ENCODE results near the gene PARP14. TPM values are rescaled to one million over a fixed set of nuclear protein-coding genes. Genes with fewer than 3 reads are reported as not detected.

The PARP14 gene, protein sequence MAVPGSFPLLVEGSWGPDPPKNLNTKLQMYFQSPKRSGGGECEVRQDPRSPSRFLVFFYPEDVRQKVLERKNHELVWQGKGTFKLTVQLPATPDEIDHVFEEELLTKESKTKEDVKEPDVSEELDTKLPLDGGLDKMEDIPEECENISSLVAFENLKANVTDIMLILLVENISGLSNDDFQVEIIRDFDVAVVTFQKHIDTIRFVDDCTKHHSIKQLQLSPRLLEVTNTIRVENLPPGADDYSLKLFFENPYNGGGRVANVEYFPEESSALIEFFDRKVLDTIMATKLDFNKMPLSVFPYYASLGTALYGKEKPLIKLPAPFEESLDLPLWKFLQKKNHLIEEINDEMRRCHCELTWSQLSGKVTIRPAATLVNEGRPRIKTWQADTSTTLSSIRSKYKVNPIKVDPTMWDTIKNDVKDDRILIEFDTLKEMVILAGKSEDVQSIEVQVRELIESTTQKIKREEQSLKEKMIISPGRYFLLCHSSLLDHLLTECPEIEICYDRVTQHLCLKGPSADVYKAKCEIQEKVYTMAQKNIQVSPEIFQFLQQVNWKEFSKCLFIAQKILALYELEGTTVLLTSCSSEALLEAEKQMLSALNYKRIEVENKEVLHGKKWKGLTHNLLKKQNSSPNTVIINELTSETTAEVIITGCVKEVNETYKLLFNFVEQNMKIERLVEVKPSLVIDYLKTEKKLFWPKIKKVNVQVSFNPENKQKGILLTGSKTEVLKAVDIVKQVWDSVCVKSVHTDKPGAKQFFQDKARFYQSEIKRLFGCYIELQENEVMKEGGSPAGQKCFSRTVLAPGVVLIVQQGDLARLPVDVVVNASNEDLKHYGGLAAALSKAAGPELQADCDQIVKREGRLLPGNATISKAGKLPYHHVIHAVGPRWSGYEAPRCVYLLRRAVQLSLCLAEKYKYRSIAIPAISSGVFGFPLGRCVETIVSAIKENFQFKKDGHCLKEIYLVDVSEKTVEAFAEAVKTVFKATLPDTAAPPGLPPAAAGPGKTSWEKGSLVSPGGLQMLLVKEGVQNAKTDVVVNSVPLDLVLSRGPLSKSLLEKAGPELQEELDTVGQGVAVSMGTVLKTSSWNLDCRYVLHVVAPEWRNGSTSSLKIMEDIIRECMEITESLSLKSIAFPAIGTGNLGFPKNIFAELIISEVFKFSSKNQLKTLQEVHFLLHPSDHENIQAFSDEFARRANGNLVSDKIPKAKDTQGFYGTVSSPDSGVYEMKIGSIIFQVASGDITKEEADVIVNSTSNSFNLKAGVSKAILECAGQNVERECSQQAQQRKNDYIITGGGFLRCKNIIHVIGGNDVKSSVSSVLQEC (N-terminal part only)
- total RNA-seq = 10 to 100 TPM; 77.6 to 92.6 (median 89.9) TPM
- total RNA-seq (2013) = 140 TPM

DNA sequence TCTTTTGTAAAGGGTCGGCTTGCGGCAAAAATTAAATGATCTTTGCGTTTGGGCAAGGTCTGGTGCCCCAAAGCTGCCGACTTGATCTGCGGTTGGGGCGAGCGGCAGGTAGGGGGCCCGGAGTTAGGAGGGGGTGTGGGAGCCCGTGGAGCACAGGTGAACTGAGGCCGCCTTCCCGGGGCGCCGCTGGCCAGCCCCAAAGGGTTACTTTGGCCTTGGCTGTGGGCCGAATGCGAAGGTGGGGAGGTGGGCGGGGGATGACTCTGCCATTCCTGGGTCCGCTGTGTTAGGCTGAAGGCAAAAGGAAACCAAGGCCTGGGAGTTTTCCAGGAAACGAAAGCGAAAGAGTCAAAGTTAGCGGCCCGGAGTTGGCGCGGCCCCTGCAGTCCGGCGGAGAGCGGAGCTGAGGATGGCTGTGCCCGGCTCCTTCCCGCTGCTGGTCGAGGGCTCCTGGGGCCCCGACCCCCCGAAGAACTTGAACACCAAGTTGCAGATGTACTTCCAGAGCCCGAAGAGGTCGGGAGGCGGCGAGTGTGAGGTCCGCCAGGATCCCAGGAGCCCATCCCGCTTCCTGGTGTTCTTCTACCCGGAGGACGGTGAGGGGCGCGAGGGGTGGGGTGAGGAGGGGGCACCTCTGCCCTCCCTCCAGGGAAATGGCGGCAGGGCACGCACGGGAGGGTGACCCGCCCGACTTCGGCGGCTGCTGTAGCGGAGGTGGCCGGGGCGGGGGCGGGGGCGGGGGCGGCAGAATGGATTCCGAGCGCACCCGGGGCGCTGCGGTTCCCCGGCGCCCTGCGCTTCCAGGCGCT is at the start of gene PARP14:
TSS of gene PARP14 (plus strand) at position 365 of the 809 bp plus-strand sequence. CDS start at position 410, 45 bp downstream.
- ATAC-seq (peak; percentile 79 to 84 (median 80)), DNase-seq (peak; percentile 68 to 86)
- H3K9me3 Mint-ChIP-seq = no peaks in the 10 kb centered on the region
- H3K27me3 Mint-ChIP-seq (ENCODE audit: low read depth in 2 of 2) = no peaks in the 10 kb centered on the region
- H3K27ac Mint-ChIP-seq = peak within 1 kb of the TSS; percentile 84 to 99
- H3K4me3 Mint-ChIP-seq = peak within 1 kb of the TSS; percentile 90
- H3K4me3 ChIP-seq (ENCODE audit: low read length) = peak within 1 kb of the TSS; percentile 98
- H3K4me1 Mint-ChIP-seq = peaks cover 55 to 62% of the 10 kb centered on the region in 2 donors
- H3K4me1 ChIP-seq (ENCODE audit: control insufficient read depth, insufficient read depth, low read length) = peaks cover 40% of the 10 kb centered on the region
- TF ChIP-seq, protein P1, sequence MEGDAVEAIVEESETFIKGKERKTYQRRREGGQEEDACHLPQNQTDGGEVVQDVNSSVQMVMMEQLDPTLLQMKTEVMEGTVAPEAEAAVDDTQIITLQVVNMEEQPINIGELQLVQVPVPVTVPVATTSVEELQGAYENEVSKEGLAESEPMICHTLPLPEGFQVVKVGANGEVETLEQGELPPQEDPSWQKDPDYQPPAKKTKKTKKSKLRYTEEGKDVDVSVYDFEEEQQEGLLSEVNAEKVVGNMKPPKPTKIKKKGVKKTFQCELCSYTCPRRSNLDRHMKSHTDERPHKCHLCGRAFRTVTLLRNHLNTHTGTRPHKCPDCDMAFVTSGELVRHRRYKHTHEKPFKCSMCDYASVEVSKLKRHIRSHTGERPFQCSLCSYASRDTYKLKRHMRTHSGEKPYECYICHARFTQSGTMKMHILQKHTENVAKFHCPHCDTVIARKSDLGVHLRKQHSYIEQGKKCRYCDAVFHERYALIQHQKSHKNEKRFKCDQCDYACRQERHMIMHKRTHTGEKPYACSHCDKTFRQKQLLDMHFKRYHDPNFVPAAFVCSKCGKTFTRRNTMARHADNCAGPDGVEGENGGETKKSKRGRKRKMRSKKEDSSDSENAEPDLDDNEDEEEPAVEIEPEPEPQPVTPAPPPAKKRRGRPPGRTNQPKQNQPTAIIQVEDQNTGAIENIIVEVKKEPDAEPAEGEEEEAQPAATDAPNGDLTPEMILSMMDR (IDR thresholded peaks at IDR 0.05) = peak; percentile 3
- under 1% methylated on average over 63 of the region's 63 CpGs for WGBS (ENCODE audit: insufficient coverage)
- H3K27me3 ChIP-seq (ENCODE audit: control insufficient read depth, insufficient read depth, low read length) = no peaks in the 10 kb centered on the region
- peaks cover 8% of the 10 kb centered on the region for H3K36me3 ChIP-seq (ENCODE audit: control insufficient read depth, insufficient read depth, low read length)
- H3K36me3 Mint-ChIP-seq = peaks cover 8% of the 10 kb centered on the region
- H3K9me3 ChIP-seq (ENCODE audit: control insufficient read depth, insufficient read depth, low read length) = no peaks in the 10 kb centered on the region
- intact Hi-C loops (cut with micrococcal nuclease) = loop anchor here (1.0 to 5.0 kb wide), 3 partner anchors 264 to 522 kb away; partner anchors contain the start of genes FAM162A, SEC22A and WDR5B
- H3K27ac ChIP-seq (ENCODE audit: low read length) = peak within 1 kb of the TSS; percentile 96

DNA sequence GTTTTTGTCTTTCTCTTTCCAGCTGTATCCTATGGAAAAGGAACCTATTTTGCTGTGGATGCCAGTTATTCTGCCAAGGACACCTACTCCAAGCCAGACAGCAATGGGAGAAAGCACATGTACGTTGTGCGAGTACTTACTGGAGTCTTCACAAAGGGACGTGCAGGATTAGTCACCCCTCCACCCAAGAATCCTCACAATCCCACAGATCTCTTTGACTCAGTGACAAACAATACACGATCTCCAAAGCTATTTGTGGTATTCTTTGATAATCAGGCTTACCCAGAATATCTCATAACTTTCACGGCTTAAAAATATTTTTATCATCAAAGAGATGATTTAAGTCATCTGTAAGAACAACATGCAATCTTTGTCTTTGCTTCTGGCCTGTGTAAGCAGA is 44.9 kb upstream of the PARP14 start:
- Mint-ChIP-seq H3K4me3 (no peak overlapping the region), H3K36me3 (no peaks in the 10 kb centered on the region), H3K27ac (no peak overlapping the region), H3K4me1 (peaks cover 0 to 1% of the 10 kb centered on the region in 2 donors), H3K27me3 (ENCODE audit: low read depth in 2 of 2) (no peaks in the 10 kb centered on the region), H3K9me3 (no peaks in the 10 kb centered on the region)
- Histone ChIP-seq H3K4me1 (ENCODE audit: control insufficient read depth, insufficient read depth, low read length) (no peaks in the 10 kb centered on the region), H3K27ac (ENCODE audit: low read length) (no peak overlapping the region), H3K9me3 (ENCODE audit: control insufficient read depth, insufficient read depth, low read length) (no peaks in the 10 kb centered on the region), H3K4me3 (ENCODE audit: low read length) (no peak overlapping the region), H3K27me3 (ENCODE audit: control insufficient read depth, insufficient read depth, low read length) (no peaks in the 10 kb centered on the region), H3K36me3 (ENCODE audit: control insufficient read depth, insufficient read depth, low read length) (peaks cover 32% of the 10 kb centered on the region)
- intact Hi-C loops (cut with micrococcal nuclease) = no loop called here
- TF ChIP-seq, protein P1 (IDR thresholded peaks at IDR 0.05) = no peak
- 97% methylated on average over 5 of the region's 5 CpGs for WGBS (ENCODE audit: insufficient coverage)
- DNase-seq = no peak
- ATAC-seq = no peak

DNA sequence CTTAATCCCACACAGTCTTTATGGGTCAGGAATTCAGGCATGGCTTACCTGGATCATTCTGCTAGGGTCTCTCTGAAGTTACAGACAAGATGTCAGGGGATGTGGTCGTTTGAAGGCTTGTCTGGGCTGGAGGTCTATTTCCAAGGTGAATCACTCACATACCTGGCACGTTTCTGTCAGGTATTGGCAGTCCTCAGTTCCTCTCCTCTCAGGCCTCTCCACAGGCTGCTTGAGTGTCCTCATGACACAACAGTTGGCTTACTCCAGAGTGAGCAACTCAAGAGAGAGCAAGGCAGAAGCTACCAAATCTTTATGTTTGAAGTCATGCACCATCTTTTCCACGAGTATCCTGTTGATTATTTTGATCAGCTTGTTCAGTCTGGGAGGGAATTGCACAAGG is 43.9 kb upstream of the PARP14 start:
- no peak overlapping the region for H3K27ac Mint-ChIP-seq
- H3K4me3 Mint-ChIP-seq = no peak overlapping the region
- ATAC-seq = no peak
- no peaks in the 10 kb centered on the region for H3K9me3 Mint-ChIP-seq
- Histone ChIP-seq H3K9me3 (ENCODE audit: control insufficient read depth, insufficient read depth, low read length) (no peaks in the 10 kb centered on the region), H3K4me1 (ENCODE audit: control insufficient read depth, insufficient read depth, low read length) (no peaks in the 10 kb centered on the region), H3K36me3 (ENCODE audit: control insufficient read depth, insufficient read depth, low read length) (peaks cover 32% of the 10 kb centered on the region), H3K27ac (ENCODE audit: low read length) (no peak overlapping the region), H3K4me3 (ENCODE audit: low read length) (no peak overlapping the region), H3K27me3 (ENCODE audit: control insufficient read depth, insufficient read depth, low read length) (no peaks in the 10 kb centered on the region)
- 92% methylated on average over 3 of the region's 3 CpGs for WGBS (ENCODE audit: insufficient coverage)
- intact Hi-C loops (cut with micrococcal nuclease) = no loop called here
- DNase-seq = no peak
- H3K4me1 Mint-ChIP-seq = peaks cover 0 to 6% of the 10 kb centered on the region in 2 donors
- TF ChIP-seq, protein P1 (IDR thresholded peaks at IDR 0.05) = no peak
- H3K27me3 Mint-ChIP-seq (ENCODE audit: low read depth in 2 of 2) = no peaks in the 10 kb centered on the region
- no peaks in the 10 kb centered on the region for H3K36me3 Mint-ChIP-seq

Measured in natural killer cell (primary cell).